Adrenal gland (tissue), 5 donors: ENCODE measurements around the gene JAML.

Experiments used
- CTCF ChIP-seq, 6 experiments: fragments of 450-650 bp in 4 of 6; fragments of 200-600 bp in 2 of 6; sonication (generic) in 1 of 6; IDR thresholded peaks; 1 replicate in 5 of 6; 2 replicates in 1 of 6; pipeline versions ENCODE4 v1.5.1 to v1.8.0; 2016 to 2021; ENCODE audit warnings: antibody characterized with exemption in 6 of 6, mild to moderate bottlenecking in 2 of 6, moderate library complexity in 1 of 6
- POLR2A ChIP-seq, 2 donors: fragments of 450-650 bp; IDR thresholded peaks; one replicate each; pipeline ENCODE4 v1.6.1; 2017; ENCODE audit warnings: antibody characterized with exemption in 2 of 2, mild to moderate bottlenecking in 2 of 2, moderate library complexity in 1 of 2
- donor health status: DM: no; HTN: no; CAD: no.

GRCh38 chr11:118194835-118195627, 29.8 kb downstream of the JAML start:
- TF ChIP-seq CTCF (IDR thresholded peaks at IDR 0.05), result no peak
- no peak for TF ChIP-seq POLR2A (IDR thresholded peaks at IDR 0.05)
